Measurements from ENCODE around the gene SIDT2. TPM values are rescaled to one million over a fixed set of nuclear protein-coding genes. Genes with fewer than 3 reads are reported as not detected.

Gene SIDT2
- polyA plus RNA-seq, 4 donors, result 41.5 to 42.1 (median 41.9) TPM

DNA sequence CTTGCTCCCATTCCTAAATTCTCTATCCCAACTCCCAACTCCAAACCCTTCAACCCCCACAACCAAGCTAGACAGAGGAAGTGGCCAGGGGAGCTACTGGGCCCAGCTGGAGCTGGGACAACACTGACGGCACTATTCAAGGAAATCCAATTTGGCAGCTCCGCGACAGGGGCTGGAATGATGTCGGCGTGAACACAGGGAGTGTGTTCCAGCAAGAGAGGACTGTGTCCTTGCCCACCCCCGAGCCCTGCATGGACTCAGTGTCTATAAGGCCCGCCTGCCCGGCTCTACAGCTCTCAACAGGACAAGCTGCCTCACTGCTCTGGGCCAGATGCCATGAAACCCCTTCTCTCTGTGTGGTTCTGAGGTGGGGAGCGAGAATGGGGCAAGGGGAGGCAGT, 42.0 kb downstream of the SIDT2 start:
- no peak for DNase-seq (ENCODE audit: low read depth in 4 of 4, low spot score in 3 of 4)

DNA sequence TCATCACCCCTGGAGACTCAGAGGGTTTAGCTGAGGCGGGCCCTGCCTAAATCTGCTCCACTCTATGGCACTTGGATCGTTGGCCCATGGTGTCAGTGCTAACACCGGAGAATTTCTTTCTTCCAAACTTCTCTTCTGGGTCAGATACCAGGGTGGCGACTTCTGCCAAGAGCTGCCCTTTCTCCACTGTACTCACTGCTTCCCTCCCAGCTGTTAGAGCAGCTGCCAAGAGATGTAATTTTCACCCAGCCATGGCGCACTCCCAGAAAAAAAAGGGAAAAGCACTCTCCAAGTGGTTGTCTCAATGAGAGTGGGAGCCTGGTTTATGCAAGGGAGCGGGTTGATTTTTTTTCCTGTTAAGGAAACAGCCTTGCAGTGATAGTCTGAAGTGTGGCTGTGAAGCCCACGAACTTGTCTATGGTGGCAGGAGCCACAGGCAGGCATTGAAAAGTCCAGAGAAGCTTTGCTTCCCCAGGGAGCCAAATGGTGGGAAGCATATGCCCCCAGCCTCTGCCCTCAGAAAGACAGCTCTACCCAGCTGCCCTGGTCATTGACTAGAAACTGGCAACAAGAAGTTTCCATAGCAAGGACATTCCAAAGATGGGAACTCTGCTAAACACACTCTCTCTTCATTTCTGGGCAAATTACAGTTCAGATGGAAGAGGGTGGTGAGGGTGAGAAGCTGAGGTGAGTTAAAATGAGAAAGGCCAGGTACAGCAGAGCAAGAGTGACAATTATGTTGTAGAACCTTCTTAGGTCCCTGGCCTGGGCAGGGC, 42.6 kb downstream of the SIDT2 start:
- DNase-seq (ENCODE audit: low read depth in 4 of 4, low spot score in 3 of 4), result no peak

- DNase-seq (ENCODE audit: low read depth in 4 of 4, low spot score in 3 of 4), result no peak
Measured at GRCh38 chr11:117221775-117222517, 43.4 kb downstream of the SIDT2 start.

DNA sequence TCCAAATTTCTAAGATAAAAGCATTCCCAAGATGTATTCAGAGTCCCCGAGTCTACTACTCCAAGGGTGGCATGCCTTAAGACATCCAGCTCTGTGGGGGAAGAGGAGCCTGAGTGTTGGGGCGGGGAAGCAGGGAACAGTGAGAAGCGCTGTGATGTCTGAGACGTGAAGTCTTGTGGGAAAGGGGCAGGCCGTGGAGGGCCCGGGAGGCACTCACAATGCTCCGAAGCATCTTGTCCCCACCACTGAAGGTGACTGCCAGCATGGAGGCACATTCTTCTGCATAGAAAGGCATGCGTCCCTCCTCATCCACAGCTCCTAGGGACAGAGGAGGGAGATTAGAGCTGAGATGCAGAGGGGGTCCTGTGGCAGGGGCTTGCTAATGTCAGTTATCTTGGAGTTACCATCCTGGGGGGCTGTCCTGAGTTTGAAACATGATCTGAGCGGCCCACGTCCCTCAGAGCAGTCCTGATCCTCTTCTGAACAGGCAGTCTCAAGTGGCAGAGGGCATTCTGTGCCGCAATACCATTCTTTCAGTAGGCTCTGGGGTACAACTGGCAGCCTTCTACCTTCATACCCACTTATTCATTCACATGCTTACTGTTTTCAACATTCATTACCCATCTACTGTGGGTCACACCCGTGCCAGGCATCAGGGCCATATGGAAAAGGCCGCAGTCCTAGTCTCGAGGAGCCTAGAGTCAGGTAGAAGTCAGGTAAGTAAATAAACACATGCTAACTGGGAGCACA, 44.6 kb downstream of the SIDT2 start:
- DNase-seq (ENCODE audit: low read depth in 4 of 4, low spot score in 3 of 4), result no peak

GRCh38 chr11:117223741-117224689, 45.5 kb downstream of the SIDT2 start:
- no peak for DNase-seq (ENCODE audit: low read depth in 4 of 4, low spot score in 3 of 4)

- DNase-seq (ENCODE audit: low read depth in 4 of 4, low spot score in 3 of 4), result no peak
Measured at GRCh38 chr11:117225553-117226170, 47.1 kb downstream of the SIDT2 start.

DNA sequence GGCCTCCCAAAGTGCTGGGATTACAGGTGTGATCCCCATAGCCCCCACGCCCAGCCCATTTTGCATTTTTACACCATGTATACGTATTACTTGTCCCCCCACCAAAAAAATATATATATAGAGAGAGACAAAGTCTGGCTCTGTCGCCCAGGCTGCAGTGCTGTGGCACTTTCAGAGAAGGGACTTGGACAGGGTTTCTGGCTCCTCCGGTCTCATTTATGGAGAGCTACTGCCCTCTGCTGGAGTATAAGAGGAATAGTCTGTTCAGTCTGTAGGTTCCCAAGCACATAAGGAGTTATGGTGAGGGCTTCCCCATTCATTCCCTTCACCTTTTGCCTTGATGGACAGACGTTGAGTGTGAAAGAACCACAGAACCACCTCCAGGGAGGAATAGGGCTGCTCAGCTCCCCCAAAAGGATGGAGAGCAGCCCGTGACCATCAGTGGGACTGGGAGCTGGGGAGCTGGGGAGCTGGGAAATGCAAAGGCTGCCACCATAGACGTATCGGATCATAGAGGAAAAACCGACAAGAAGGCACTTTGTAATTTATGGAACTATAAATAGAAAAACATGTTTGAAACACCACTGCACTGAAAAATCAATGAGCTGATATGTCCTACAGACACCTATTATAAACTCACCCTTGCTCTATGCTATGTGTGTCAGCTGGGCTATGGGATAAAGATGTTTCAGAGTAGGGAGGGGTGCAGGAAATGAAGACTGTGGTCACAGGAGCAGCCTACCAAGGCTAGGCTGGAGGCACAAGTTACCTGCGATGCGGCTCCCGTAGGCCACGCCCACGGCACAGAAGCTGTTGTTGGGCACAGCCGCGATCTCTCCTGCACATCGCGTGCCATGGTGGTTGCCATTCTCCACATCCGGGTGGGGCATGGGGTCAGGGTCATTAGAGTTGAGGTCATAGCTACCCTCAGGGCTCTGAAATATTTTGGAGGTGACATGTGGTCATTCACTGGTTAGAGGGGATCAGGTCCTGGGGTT, 48.1 kb downstream of the SIDT2 start:
- DNase-seq (ENCODE audit: low read depth in 4 of 4, low spot score in 3 of 4), result peak; percentile 66 to 78 (median 70)

DNA sequence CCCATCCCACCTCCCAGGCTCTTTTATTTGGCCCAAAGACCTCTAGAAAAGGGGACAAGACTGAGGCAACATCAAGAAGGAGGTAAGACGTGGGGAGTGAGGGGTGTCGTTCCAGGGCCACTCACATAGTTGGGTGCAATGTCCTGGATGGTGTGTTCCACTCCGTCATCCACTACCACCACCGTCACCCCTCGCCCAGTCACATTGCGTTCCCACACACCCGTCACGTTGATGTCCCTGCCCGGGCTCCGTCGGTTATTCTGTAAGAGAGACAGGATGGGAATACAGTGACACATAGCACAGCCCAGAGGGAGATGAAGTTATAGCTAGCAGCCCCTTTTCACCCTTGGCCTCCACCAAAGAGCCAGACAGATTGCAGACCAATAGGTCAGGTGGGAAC, 49.5 kb downstream of the SIDT2 start:
- no peak for DNase-seq (ENCODE audit: low read depth in 4 of 4, low spot score in 3 of 4)

- DNase-seq (ENCODE audit: low read depth in 4 of 4, low spot score in 3 of 4), result no peak
Measured at GRCh38 chr11:117229411-117229810, 50.9 kb downstream of the SIDT2 start.

- DNase-seq (ENCODE audit: low read depth in 4 of 4, low spot score in 3 of 4), result no peak
Measured at GRCh38 chr11:117229931-117230285, 51.4 kb downstream of the SIDT2 start.

DNA sequence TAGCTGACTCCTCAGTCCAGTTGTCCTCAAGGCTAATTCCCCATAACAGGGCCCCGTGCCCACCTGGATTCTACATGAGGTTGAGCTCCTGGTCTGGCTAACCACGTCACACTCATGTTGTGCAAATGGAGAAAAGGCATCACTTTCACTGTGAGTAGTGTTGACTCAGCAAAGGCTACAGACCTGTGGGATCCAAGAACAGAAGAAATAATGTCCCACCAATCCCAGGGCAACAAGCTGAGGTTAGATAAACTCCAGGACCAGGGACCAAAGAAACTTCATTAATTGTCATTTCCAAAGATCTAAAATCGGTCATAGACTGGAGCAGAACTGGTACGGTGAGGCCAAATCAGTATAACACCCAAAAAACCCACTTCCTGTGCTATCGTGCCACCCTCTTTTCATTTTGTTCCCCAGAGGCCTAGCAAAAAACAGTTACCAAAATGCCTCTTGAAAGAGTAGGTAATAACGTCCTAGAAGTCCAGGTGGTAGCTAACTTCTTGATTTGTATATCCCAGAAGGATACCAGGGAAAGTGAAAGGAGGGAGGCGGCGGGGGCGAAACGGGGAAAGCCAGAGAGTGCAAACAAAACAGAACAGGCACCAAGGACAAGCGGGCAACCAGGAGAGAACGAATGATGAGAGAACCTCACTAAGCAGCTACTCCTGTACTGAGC, 51.9 kb downstream of the SIDT2 start:
- no peak for DNase-seq (ENCODE audit: low read depth in 4 of 4, low spot score in 3 of 4)

DNA sequence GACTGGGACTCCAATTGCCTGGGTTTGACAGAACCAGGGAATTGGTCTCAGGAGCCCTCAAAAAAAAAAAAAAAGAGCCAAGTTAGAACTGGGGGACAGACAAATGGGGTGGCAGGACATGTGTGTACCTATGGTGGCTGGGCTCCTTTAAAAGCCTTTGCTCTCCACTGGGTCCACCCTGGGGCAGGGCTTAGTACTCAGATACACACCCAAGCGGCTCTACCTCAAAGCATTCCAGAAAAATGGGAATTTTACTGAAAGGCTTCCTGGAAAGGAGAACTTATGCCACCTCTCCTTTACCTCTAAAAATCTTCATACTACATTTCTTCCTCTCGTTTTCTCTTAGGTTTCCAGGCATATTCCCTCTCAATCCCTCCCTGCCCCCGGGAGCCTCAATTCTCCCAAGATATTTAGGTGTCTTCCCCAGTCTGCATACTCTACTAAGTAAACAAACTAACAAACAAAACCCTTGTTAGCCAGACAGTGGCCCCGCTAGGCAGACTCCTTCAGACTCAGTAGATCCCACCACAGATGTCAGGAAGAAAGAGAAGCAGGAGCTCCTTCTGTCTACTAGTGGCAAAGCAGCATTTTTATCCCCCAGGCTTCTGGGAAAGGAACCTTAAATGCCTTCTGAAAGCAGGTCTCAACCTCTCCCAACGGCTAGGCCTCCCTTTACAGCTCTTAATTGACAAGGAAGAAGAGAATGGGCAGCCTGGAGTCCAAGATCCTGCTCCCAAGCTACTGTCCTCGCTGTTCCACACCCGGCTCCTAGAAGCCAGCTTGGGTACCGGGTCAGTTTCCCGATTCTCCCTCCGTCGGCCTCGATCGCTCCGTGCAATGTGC, 52.7 kb downstream of the SIDT2 start:
- no peak for DNase-seq (ENCODE audit: low read depth in 4 of 4, low spot score in 3 of 4)

DNA sequence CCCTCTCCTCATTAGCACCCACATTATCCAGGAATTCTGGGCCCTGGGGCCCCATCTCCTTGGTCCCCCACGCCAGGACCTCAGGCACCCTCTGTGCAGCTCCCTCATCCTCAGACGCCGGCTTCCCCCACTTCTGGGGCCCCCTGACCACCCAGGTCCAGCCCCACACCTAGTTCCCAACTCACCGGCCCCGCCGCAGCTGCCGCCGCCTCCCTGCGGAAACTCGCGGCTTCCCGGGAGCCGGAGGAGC, 53.2 kb downstream of the SIDT2 start, which contains the start of gene PCSK7:
PCSK7 (minus strand) TSS at position 232 of the 250 bp plus-strand sequence. CDS start 2,229 bp downstream, outside the sequence.
- no peak for DNase-seq (ENCODE audit: low read depth in 4 of 4, low spot score in 3 of 4)

DNA sequence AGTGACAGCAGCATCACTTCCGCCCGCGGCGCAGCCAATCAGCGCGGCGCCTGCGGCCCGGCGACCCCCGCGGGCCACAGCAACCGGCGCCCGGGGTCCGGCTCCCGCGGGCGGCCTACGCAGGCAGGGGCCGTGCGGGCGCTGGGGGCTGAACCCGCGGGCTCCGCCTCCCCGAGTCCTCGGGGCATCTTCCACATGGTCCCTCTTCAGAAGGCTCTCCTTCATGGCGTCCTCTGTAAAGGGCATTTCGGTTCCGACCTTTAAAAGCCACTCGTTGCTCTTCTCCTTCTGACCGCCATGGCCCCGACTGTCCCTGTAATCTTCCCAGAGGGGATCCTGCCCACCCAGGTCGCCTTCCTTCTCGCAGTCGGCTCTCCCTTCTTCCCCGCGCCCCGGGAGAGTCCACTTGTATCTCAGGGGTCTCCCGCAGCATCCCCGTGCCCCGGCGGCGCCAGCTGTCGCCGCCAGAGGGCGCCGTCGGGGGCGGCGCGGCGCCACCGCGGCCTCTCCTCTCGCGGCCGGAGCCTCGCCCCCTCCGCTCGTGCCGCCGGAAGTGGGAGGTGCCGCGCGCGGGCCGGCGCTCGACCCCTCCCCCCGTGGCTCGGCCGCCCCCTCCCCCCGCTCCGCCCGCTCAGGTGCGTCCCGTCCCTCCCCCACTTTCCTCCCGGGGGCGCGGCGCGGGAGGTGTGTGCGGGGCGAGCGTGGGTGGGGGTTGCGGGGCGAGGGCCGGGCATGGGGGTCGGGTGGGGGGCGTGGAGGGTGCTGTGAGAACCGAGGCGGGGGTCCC, 53.7 kb downstream of the SIDT2 start, which contains the start of gene RNF214:
RNF214 (plus strand) TSS at position 580 of the 787 bp plus-strand sequence. CDS start 1,602 bp downstream, outside the sequence.
- DNase-seq (ENCODE audit: low read depth in 4 of 4, low spot score in 3 of 4), result peak; percentile 72 to 83 (median 75)

- no peak for DNase-seq (ENCODE audit: low read depth in 4 of 4, low spot score in 3 of 4)
Measured at GRCh38 chr11:117232911-117233409, 54.4 kb downstream of the SIDT2 start.

GRCh38 chr11:117238221-117238620, 59.7 kb downstream of the SIDT2 start:
- DNase-seq (ENCODE audit: low read depth in 4 of 4, low spot score in 3 of 4), result no peak
